SH-SY5Y (cell line): ENCODE data around the gene SLC6A20.

Source experiments
- GATA2 ChIP-seq: IDR thresholded peaks from 2 replicates; pipeline ENCODE4 v1.6.1; 2011; ENCODE audit warnings: mild to moderate bottlenecking, low read depth, low read length
- GATA3 ChIP-seq: IDR thresholded peaks from 2 replicates; pipeline ENCODE4 v1.6.1; 2011; ENCODE audit warnings: low read depth, mild to moderate bottlenecking, low read length, moderate library complexity

SLC6A20 gene

GRCh38 chr3:45777111-45777745, 19.1 kb downstream of the SLC6A20 start:
- TF ChIP-seq GATA3, result no peak
- TF ChIP-seq GATA2, result no peak

- TF ChIP-seq GATA2, result no peak
- TF ChIP-seq GATA3, result no peak
Measured at GRCh38 chr3:45776611-45777010, 19.7 kb downstream of the SLC6A20 start.

GRCh38 chr3:45776301-45776595, 20.1 kb downstream of the SLC6A20 start:
- TF ChIP-seq GATA3, result no peak
- no peak for TF ChIP-seq GATA2

GRCh38 chr3:45775571-45776300, 20.6 kb downstream of the SLC6A20 start:
- TF ChIP-seq GATA2, result no peak
- TF ChIP-seq GATA3, result no peak

GRCh38 chr3:45774581-45775521, 21.5 kb downstream of the SLC6A20 start:
- no peak for TF ChIP-seq GATA2
- no peak for TF ChIP-seq GATA3

GRCh38 chr3:45773714-45774449, 22.5 kb downstream of the SLC6A20 start:
- TF ChIP-seq GATA2 (no peak), GATA3 (no peak)

GRCh38 chr3:45773072-45773471, 23.3 kb downstream of the SLC6A20 start:
- no peak for TF ChIP-seq GATA3
- TF ChIP-seq GATA2, result no peak

- TF ChIP-seq GATA2, result no peak
- no peak for TF ChIP-seq GATA3
Measured at GRCh38 chr3:45772341-45773035, 23.8 kb downstream of the SLC6A20 start.

- no peak for TF ChIP-seq GATA2
- TF ChIP-seq GATA3, result no peak
Measured at GRCh38 chr3:45771831-45772230, 24.5 kb downstream of the SLC6A20 start.

- no peak for TF ChIP-seq GATA2
- TF ChIP-seq GATA3, result no peak
Measured at GRCh38 chr3:45771166-45771775, 25.1 kb downstream of the SLC6A20 start.

GRCh38 chr3:45765958-45766357, 30.4 kb downstream of the SLC6A20 start:
- TF ChIP-seq GATA2 (no peak), GATA3 (no peak)

- TF ChIP-seq GATA2 (no peak), GATA3 (no peak)
Measured at GRCh38 chr3:45765266-45765851, 31.0 kb downstream of the SLC6A20 start.

GRCh38 chr3:45763303-45763675, 33.0 kb downstream of the SLC6A20 start:
- TF ChIP-seq GATA2, result no peak

- TF ChIP-seq GATA2, result no peak
Measured at GRCh38 chr3:45762647-45763302, 33.6 kb downstream of the SLC6A20 start.
